A549 (cell line): ENCODE measurements around the gene TSPAN14.

ENCODE experiments used
- CEBPB ChIP-seq, 2 experiments: fragments of >200 bp in 1 of 2; sonication (Bioruptor Twin) in 1 of 2; formaldehyde crosslinking in 1 of 2; IDR thresholded peaks; 2 replicates each; pipeline ENCODE4 v1.6.1; 2012 to 2016
- CHD2 ChIP-seq: fragments of 150-350 bp; IDR thresholded peaks from 2 replicates; pipeline ENCODE4 v1.6.1; 2014; ENCODE audit warnings: low read length; ENCODE audit not compliant: partially characterized antibody
- CTCF ChIP-seq: fragments of >200 bp; sonication (Bioruptor Twin); formaldehyde crosslinking; IDR thresholded peaks from 3 replicates; pipeline ENCODE4 v1.5.1; 2016
- EP300 ChIP-seq, 2 experiments: fragments of >200 bp; sonication (Bioruptor Twin); formaldehyde crosslinking; IDR thresholded peaks; 2 replicates in 1 of 2; 3 replicates in 1 of 2; pipeline ENCODE4 v1.6.1; 2016 to 2017
- ESRRA ChIP-seq: fragments of 150-350 bp; IDR thresholded peaks from 2 replicates; pipeline ENCODE4 v1.6.1; 2014; ENCODE audit warnings: mild to moderate bottlenecking, low read length, borderline replicate concordance
- FOSL2 ChIP-seq, 2 experiments: fragments of 450-650 bp in 1 of 2; fragments of >200 bp in 1 of 2; sonication (Bioruptor Twin) in 1 of 2; formaldehyde crosslinking; IDR thresholded peaks; 2 replicates each; pipeline versions ENCODE4 v1.5.0 to v1.6.1; 2016 to 2020; ENCODE audit warnings: mild to moderate bottlenecking in 1 of 2, moderate library complexity in 1 of 2
- MYC ChIP-seq: IDR thresholded peaks from 2 replicates; pipeline ENCODE4 v1.6.1; 2012; ENCODE audit warnings: mild to moderate bottlenecking, inconsistent platforms, low read length, improper control_type of control experiment, borderline replicate concordance
- USF2 ChIP-seq: fragments of 450-650 bp; IDR thresholded peaks from 2 replicates; pipeline ENCODE4 v1.6.1; 2014; ENCODE audit warnings: antibody characterized with exemption

- no peak for TF ChIP-seq CEBPB (IDR thresholded peaks at IDR 0.05)
- no peak for TF ChIP-seq CTCF
- no peak for TF ChIP-seq FOSL2 (IDR thresholded peaks at IDR 0.05)
- no peak for TF ChIP-seq FOSL2 (CRISPR knock-in tag; IDR thresholded peaks at IDR 0.05)
- no peak for TF ChIP-seq USF2
- TF ChIP-seq CHD2: no peak
- TF ChIP-seq ESRRA: no peak
- TF ChIP-seq EP300 (IDR thresholded peaks at IDR 0.05): no peak
- no peak for TF ChIP-seq MYC
Observed at GRCh38 chr10:80528901-80529300, 74.8 kb downstream of the TSPAN14 start.
